Peyer's patch (tissue), 4 donors: ENCODE measurements around the gene B4GALNT2.
"Not testable (repeated sequence)": the region's sequence is repeated elsewhere in the genome, so short reads cannot be mapped to it uniquely, and the experiment has no call there.

Experiments used
- POLR2A ChIP-seq, 2 donors: fragments of 450-650 bp; IDR thresholded peaks; one replicate each; pipeline ENCODE4 v1.5.1; 2017; ENCODE audit warnings: antibody characterized with exemption in 2 of 2, mild to moderate bottlenecking in 2 of 2, moderate library complexity in 2 of 2
- TF ChIP-seq, protein P1 (sequence below), 6 experiments: fragments of 450-650 bp in 4 of 6; fragments of 200-600 bp in 2 of 6; sonication (generic) in 1 of 6; IDR thresholded peaks; one replicate each; pipeline ENCODE4 v1.5.1; 2017 to 2019; ENCODE audit warnings: antibody characterized with exemption in 6 of 6, mild to moderate bottlenecking in 3 of 6, moderate library complexity in 1 of 6

DNA sequence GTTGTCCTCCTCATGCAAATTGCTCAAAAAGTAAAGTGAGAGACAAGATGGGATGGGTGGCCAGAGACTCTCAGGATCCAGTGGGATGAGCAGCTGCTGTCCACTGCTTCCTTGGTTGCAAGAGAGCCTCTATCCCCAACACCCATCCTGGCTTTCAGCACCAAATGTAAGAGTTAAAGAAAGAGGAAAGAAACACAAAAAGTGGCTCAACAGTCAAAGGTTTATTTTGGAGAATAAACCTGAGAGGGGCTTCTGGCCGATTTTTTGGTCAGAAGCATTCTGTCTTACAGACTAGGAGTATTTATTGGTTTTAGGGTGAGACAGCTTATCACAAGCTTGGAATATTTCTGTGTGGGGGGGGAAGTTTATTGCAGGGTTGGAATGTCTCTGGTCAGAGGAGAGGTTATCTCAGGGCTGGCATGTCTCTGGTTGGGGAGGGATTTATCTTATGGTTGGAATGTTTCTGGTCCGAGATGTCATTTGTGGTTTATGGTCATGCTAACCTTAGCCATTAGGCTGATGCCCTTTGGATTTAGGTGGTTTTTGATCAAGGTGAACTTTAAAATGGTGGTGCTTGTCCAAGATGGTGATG lies 3.1 kb upstream of the B4GALNT2 start:
- TF ChIP-seq, protein P1, sequence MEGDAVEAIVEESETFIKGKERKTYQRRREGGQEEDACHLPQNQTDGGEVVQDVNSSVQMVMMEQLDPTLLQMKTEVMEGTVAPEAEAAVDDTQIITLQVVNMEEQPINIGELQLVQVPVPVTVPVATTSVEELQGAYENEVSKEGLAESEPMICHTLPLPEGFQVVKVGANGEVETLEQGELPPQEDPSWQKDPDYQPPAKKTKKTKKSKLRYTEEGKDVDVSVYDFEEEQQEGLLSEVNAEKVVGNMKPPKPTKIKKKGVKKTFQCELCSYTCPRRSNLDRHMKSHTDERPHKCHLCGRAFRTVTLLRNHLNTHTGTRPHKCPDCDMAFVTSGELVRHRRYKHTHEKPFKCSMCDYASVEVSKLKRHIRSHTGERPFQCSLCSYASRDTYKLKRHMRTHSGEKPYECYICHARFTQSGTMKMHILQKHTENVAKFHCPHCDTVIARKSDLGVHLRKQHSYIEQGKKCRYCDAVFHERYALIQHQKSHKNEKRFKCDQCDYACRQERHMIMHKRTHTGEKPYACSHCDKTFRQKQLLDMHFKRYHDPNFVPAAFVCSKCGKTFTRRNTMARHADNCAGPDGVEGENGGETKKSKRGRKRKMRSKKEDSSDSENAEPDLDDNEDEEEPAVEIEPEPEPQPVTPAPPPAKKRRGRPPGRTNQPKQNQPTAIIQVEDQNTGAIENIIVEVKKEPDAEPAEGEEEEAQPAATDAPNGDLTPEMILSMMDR (IDR thresholded peaks at IDR 0.05) = not testable (repeated sequence)
- not testable (repeated sequence) for TF ChIP-seq POLR2A (IDR thresholded peaks at IDR 0.05)
